Keratinocyte (primary cell): ENCODE data around the gene CEACAM3. TPM values are rescaled to one million over a fixed set of nuclear protein-coding genes. Genes with fewer than 3 reads are reported as not detected.

Experiments used
- DNase-seq: peaks from one replicate; pipeline ENCODE4 v3.0.0-alpha.2; 2011; ENCODE audit warnings: low read depth, missing footprints, low spot score
- FAIRE-seq: peaks from 2 replicates; lab custom pipeline; 2011; peaks lifted over from hg19 to GRCh38; lab: Jason Lieb, UNC
- H2AFZ ChIP-seq: 2 replicates; pipeline ENCODE4 v1.6.0; 2012; ENCODE audit warnings: low read length, control low read depth, inconsistent platforms; ENCODE audit not compliant: control insufficient read depth
- H3K27ac ChIP-seq: 2 replicates; pipeline ENCODE4 v1.5.1; 2011; ENCODE audit warnings: low read length; ENCODE audit not compliant: control insufficient read depth, insufficient read depth
- H3K27me3 ChIP-seq: 3 replicates; pipeline ENCODE4 v1.6.0; 2011; ENCODE audit warnings: low read length; ENCODE audit not compliant: control insufficient read depth, insufficient read depth; ENCODE audit errors: extremely low read depth
- H3K36me3 ChIP-seq, 2 experiments: 2 replicates in 1 of 2; 3 replicates in 1 of 2; pipeline ENCODE4 v1.5.1; 2011; ENCODE audit warnings: low read length in 2 of 2, mild to moderate bottlenecking in 1 of 2; ENCODE audit not compliant: control insufficient read depth in 2 of 2, insufficient read depth in 2 of 2; ENCODE audit errors: extremely low read depth in 1 of 2
- H3K4me1 ChIP-seq: 3 replicates; pipeline ENCODE4 v1.5.1; 2011; ENCODE audit warnings: low read length; ENCODE audit not compliant: control insufficient read depth, insufficient read depth; ENCODE audit errors: extremely low read depth
- H3K4me2 ChIP-seq: 3 replicates; pipeline ENCODE4 v1.6.0; 2011; ENCODE audit warnings: low read depth, low read length; ENCODE audit not compliant: control insufficient read depth, insufficient read depth; ENCODE audit errors: extremely low read depth
- H3K4me3 ChIP-seq, 3 experiments: fragments of 200-600 bp in 1 of 3; sonication (generic) in 1 of 3; 2 replicates in 2 of 3; 3 replicates in 1 of 3; pipeline ENCODE4 v1.5.1; 2011 to 2016; ENCODE audit warnings: low read length in 3 of 3, mild to moderate bottlenecking in 3 of 3, control low read depth in 2 of 3, inconsistent platforms in 1 of 3, low read depth in 1 of 3, mixed read lengths in 1 of 3, mixed run types in 1 of 3, moderate library complexity in 1 of 3; ENCODE audit not compliant: control insufficient read depth in 2 of 3, insufficient read depth in 2 of 3; ENCODE audit errors: extremely low read depth in 1 of 3
- H3K79me2 ChIP-seq: 2 replicates; pipeline ENCODE4 v1.6.0; 2012; ENCODE audit warnings: low read length; ENCODE audit not compliant: control insufficient read depth, insufficient read depth
- H3K9ac ChIP-seq: 3 replicates; pipeline ENCODE4 v1.6.0; 2011; ENCODE audit warnings: low read length; ENCODE audit not compliant: control insufficient read depth, insufficient read depth; ENCODE audit errors: extremely low read depth
- H3K9me1 ChIP-seq: 3 replicates; pipeline ENCODE4 v1.6.0; 2011; ENCODE audit warnings: low read length; ENCODE audit not compliant: control insufficient read depth, insufficient read depth; ENCODE audit errors: extremely low read depth
- H3K9me3 ChIP-seq: 2 replicates; pipeline ENCODE4 v1.5.1; 2012; ENCODE audit warnings: low read depth, low read length; ENCODE audit not compliant: control insufficient read depth
- H4K20me1 ChIP-seq: 3 replicates; pipeline ENCODE4 v1.6.0; 2011; ENCODE audit warnings: low read length; ENCODE audit not compliant: control insufficient read depth, insufficient read depth; ENCODE audit errors: extremely low read depth
- EZH2 ChIP-seq: IDR thresholded peaks from one replicate; pipeline ENCODE4 v1.6.1; 2012; ENCODE audit warnings: inconsistent platforms, mild to moderate bottlenecking, low read length, moderate library complexity
- dilution Hi-C: fragments of 300-500 bp; cut with MboI; formaldehyde crosslinking; loops from one replicate; pipeline ENCODE4 v1.7.0; 2020; ENCODE audit warnings: low sequenced_read_pairs; ENCODE audit not compliant: extremely low pct_ligation_motif_present
- polyA plus RNA-seq, 5 experiments: library from polyadenylated mRNA; depleted of rRNA in 3 of 5; stranded (reverse) in 3 of 5; stranded (forward) in 1 of 5; unstranded in 1 of 5; fragments of >200 nt; gene quantifications; 1 replicate in 1 of 5; 2 replicates in 3 of 5; 3 replicates in 1 of 5; pipeline versions ENCODE4 v1.2.1 to v1.2.3, GENCODE V29; 2011 to 2012; ENCODE audit warnings: missing spikeins in 2 of 5, low read depth in 1 of 5, low replicate concordance in 1 of 5
- TF ChIP-seq, protein P1 (sequence below), 3 experiments: IDR thresholded peaks in 1 of 3; conservative IDR thresholded peaks in 1 of 3; optimal IDR thresholded peaks in 1 of 3; 2 replicates in 2 of 3; 3 replicates in 1 of 3; pipeline versions ENCODE3 to v1.5.1; 2011; ENCODE audit warnings: low read length in 3 of 3, mild to moderate bottlenecking in 3 of 3, moderate library complexity in 2 of 3, control low read depth in 1 of 3, inconsistent platforms in 1 of 3; ENCODE audit not compliant: insufficient read depth in 2 of 3; ENCODE audit errors: extremely low read depth in 1 of 3

CEACAM3 gene
- polyA plus RNA-seq, 1 donor (not counting 4 experiments of a cell fraction or from before 2014, with no cell fraction given), result not detected

DNA sequence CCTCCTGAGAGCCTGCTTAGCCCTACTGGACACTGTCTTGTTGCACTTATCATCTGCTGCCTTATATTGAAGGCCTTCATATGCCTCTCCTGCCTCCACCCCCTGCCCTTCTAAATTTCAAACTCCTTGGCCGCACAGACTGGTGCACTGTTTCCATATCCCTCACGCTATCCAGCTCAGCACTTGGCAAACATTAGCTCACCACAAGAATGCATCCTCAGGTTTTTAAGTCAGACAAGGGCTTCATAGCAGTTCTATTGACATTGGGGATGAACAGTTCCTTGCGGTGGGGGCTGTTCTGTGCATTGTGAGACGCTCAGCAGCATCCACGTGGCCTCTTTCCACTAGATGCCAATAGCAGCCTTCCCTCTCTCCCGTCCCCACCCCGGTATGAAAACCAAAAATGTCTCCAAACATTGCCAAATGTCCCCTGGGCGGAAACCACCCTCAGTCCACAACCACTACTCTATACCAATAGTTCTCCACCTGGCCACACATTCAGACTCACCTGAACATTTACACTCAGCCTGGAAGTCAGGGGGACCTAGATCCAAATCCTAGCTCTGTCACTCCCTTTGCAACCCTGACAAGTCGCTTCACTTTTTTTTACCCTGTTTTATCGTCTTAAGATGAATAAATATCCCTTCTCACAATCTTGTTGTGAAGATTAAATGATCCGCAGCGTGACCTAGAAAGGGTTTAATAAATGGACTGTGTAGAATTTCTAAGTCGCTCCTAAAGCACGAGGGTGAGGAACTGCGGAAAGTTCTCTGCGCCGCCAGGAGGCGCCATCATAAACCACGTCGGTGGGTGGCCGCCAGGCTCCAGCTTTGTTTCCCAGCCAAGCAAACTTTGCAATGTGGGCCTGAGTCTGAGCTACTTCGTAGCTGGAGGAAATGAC is 3.6 kb upstream of the CEACAM3 start:
- H3K4me1 ChIP-seq, result no peaks in the 10 kb centered on the region
- dilution Hi-C loops, result no loop called here
- no peaks in the 10 kb centered on the region for H3K9me1 ChIP-seq
- H3K4me3 ChIP-seq, result no peak overlapping the region
- DNase-seq, result no peak
- no peaks in the 10 kb centered on the region for H4K20me1 ChIP-seq
- no peak overlapping the region for H3K4me2 ChIP-seq
- no peak overlapping the region for H3K9ac ChIP-seq
- no peaks in the 10 kb centered on the region for H3K79me2 ChIP-seq
- H3K36me3 ChIP-seq, result no peaks in the 10 kb centered on the region
- no peaks in the 10 kb centered on the region for H3K9me3 ChIP-seq
- H2AFZ ChIP-seq, result no peak overlapping the region
- TF ChIP-seq, protein P1, sequence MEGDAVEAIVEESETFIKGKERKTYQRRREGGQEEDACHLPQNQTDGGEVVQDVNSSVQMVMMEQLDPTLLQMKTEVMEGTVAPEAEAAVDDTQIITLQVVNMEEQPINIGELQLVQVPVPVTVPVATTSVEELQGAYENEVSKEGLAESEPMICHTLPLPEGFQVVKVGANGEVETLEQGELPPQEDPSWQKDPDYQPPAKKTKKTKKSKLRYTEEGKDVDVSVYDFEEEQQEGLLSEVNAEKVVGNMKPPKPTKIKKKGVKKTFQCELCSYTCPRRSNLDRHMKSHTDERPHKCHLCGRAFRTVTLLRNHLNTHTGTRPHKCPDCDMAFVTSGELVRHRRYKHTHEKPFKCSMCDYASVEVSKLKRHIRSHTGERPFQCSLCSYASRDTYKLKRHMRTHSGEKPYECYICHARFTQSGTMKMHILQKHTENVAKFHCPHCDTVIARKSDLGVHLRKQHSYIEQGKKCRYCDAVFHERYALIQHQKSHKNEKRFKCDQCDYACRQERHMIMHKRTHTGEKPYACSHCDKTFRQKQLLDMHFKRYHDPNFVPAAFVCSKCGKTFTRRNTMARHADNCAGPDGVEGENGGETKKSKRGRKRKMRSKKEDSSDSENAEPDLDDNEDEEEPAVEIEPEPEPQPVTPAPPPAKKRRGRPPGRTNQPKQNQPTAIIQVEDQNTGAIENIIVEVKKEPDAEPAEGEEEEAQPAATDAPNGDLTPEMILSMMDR (optimal IDR thresholded peaks at IDR 0.05 in 1 of 3, IDR thresholded peaks at IDR 0.05 in 1 of 3, conservative IDR thresholded peaks at IDR 0.05 in 1 of 3; ENCODE audit: extremely low read depth in 1 of 3, insufficient read depth in 2 of 3, low read length in 3 of 3), result peak; percentile 73 to 84 (median 74)
- no peak for TF ChIP-seq EZH2
- H3K27ac ChIP-seq, result no peak overlapping the region
- peaks cover 20% of the 10 kb centered on the region for H3K27me3 ChIP-seq
- no peak for FAIRE-seq

DNA sequence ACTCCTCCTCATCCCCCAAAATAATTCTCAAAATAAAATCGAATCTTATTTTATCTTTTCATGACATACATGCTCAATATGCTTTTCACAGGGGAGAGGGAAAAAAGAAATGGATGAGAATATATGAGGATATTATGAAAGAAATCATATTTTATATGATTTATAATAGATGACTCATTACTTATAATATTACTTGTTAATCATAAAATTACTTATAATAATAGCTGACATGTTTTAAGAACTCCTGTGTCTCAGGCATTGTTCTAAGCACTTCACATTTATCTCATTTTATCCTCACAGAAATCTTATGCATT is 3.0 kb upstream of the CEACAM3 start:
- dilution Hi-C loops, result no loop called here
- Histone ChIP-seq H3K36me3 (no peaks in the 10 kb centered on the region), H3K27ac (no peak overlapping the region), H3K9ac (no peak overlapping the region), H2AFZ (no peak overlapping the region), H3K79me2 (no peaks in the 10 kb centered on the region), H4K20me1 (no peaks in the 10 kb centered on the region), H3K9me1 (no peaks in the 10 kb centered on the region), H3K4me3 (no peak overlapping the region), H3K27me3 (peaks cover 19% of the 10 kb centered on the region), H3K4me1 (no peaks in the 10 kb centered on the region), H3K4me2 (no peak overlapping the region), H3K9me3 (no peaks in the 10 kb centered on the region)
- DNase-seq (no peak), FAIRE-seq (no peak)
- TF ChIP-seq, protein P1 (optimal IDR thresholded peaks at IDR 0.05 in 1 of 3, IDR thresholded peaks at IDR 0.05 in 1 of 3, conservative IDR thresholded peaks at IDR 0.05 in 1 of 3; ENCODE audit: extremely low read depth in 1 of 3, insufficient read depth in 2 of 3, low read length in 3 of 3), result no peak
- TF ChIP-seq EZH2, result no peak
